Hepatocyte (in vitro differentiated cells): ENCODE measurements around the gene TDRKH. TPM values are rescaled to one million over a fixed set of nuclear protein-coding genes. Genes with fewer than 3 reads are reported as not detected.

Experiments used
- DNase-seq: peaks from one replicate; pipeline ENCODE4 v3.0.0-alpha.2; 2016; ENCODE audit warnings: low spot score
- H2AFZ ChIP-seq: fragments of 200-600 bp; sonication (generic); 2 replicates; pipeline ENCODE4 v1.6.0; 2016; ENCODE audit warnings: antibody characterized with exemption, mild to moderate bottlenecking
- H3K27ac ChIP-seq: fragments of 200-600 bp; sonication (generic); 2 replicates; pipeline ENCODE4 v1.5.1; 2016; ENCODE audit warnings: mild to moderate bottlenecking
- H3K27me3 ChIP-seq: fragments of 200-600 bp; sonication (generic); 2 replicates; pipeline ENCODE4 v1.6.1; 2016
- H3K36me3 ChIP-seq: fragments of 200-600 bp; sonication (generic); replicated peaks from 2 replicates; pipeline ENCODE4 v1.5.1; 2016; ENCODE audit warnings: low read depth; ENCODE audit not compliant: insufficient read depth
- H3K4me1 ChIP-seq: fragments of 200-600 bp; sonication (generic); 2 replicates; pipeline ENCODE4 v1.5.1; 2016; ENCODE audit warnings: mild to moderate bottlenecking, moderate library complexity; ENCODE audit not compliant: insufficient read depth
- H3K4me2 ChIP-seq: fragments of 200-600 bp; sonication (generic); 2 replicates; pipeline ENCODE4 v1.6.0; 2016
- H3K4me3 ChIP-seq: fragments of 200-600 bp; sonication (generic); 2 replicates; pipeline ENCODE4 v1.5.1; 2016; ENCODE audit warnings: mild to moderate bottlenecking
- H3K79me2 ChIP-seq: fragments of 200-600 bp; sonication (generic); 2 replicates; pipeline ENCODE4 v1.6.0; 2017; ENCODE audit warnings: mild to moderate bottlenecking
- H3K9me2 ChIP-seq: fragments of 200-600 bp; sonication (generic); replicated peaks from 2 replicates; pipeline ENCODE4 v1.6.0; 2017; ENCODE audit warnings: mild to moderate bottlenecking; ENCODE audit not compliant: insufficient read depth
- H3K9me3 ChIP-seq: fragments of 200-600 bp; sonication (generic); 2 replicates; pipeline ENCODE4 v1.5.1; 2016; ENCODE audit warnings: low read depth, mild to moderate bottlenecking
- H4K20me1 ChIP-seq: fragments of 200-600 bp; sonication (generic); 2 replicates; pipeline ENCODE4 v1.6.0; 2016; ENCODE audit warnings: mild to moderate bottlenecking; ENCODE audit not compliant: insufficient read depth, poor library complexity, severe bottlenecking
- EZH2 ChIP-seq: fragments of 200-600 bp; sonication (generic); IDR thresholded peaks from 2 replicates; pipeline ENCODE4 v1.6.1; 2016; ENCODE audit warnings: antibody characterized with exemption, mild to moderate bottlenecking, borderline replicate concordance
- EZH2phosphoT487 ChIP-seq: fragments of 200-600 bp; sonication (generic); IDR thresholded peaks from one replicate; pipeline ENCODE4 v1.6.1; 2018; ENCODE audit warnings: antibody characterized with exemption, mild to moderate bottlenecking, low read depth, moderate library complexity; ENCODE audit not compliant: unreplicated experiment, severe bottlenecking
- WGBS: methylation state at CpG from one replicate; pipeline ENCODE4 v1.1.6; 2016; ENCODE audit warnings: low lambda C conversion rate; ENCODE audit errors: missing lambda C conversion rate; 5-methylcytosine and 5-hydroxymethylcytosine counted together
- polyA plus RNA-seq: library from polyadenylated mRNA; unstranded; fragments of >200 nt; fragmentation: Nextera tagmentation; extraction: Ambion mirVana; gene quantifications from 2 replicates; pipeline ENCODE4 v1.2.1, GENCODE V29; 2016
- total RNA-seq: library from RNA; depleted of rRNA; stranded (reverse); fragments of >200 nt; gene quantifications from 2 replicates; pipeline ENCODE4 v1.2.3, GENCODE V29; 2014
- TF ChIP-seq, protein P1 (sequence below): fragments of 200-600 bp; sonication (generic); IDR thresholded peaks from 2 replicates; pipeline ENCODE4 v1.5.1; 2016; ENCODE audit warnings: antibody characterized with exemption, mild to moderate bottlenecking; ENCODE audit not compliant: poor library complexity

The TDRKH gene
- total and polyA plus RNA-seq, 2 experiments from 2014 or later, result 1.8 to 3.4 TPM

DNA sequence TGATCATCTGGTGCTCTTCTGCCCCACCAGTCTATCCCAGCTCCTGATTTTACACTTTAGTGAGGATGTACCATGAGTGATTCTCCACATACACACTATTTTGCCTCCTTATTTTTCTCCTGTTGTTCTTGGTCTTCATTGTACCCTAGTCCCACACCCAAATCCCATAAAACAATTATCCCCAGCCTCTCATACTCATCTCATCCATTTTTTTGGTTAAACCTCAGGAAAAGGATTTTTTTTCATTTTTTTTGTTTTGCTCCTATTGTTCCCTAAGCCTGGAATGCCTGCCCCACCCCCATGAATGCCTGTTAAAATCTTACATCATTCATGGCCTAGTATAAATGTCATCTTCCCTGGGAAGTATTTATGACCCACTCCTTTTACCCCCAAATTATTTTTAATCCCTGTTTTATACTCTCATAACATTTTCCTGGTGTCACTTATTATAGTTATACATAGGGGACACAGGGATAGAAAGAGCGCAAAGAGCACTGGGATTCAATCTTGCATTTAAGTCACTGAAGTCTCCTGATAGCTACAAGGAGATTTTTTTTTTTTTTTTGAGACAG is 19.8 kb upstream of the TDRKH start:
- Histone ChIP-seq H3K9me3 (no peaks in the 10 kb centered on the region), H3K27ac (no peak overlapping the region), H3K36me3 (no peaks in the 10 kb centered on the region), H3K4me3 (no peak overlapping the region), H2AFZ (no peak overlapping the region), H3K9me2 (no peaks in the 10 kb centered on the region), H3K4me1 (no peaks in the 10 kb centered on the region), H4K20me1 (no peaks in the 10 kb centered on the region), H3K4me2 (no peak overlapping the region), H3K79me2 (no peaks in the 10 kb centered on the region), H3K27me3 (no peaks in the 10 kb centered on the region)
- no peak for TF ChIP-seq EZH2
- TF ChIP-seq, protein P1, sequence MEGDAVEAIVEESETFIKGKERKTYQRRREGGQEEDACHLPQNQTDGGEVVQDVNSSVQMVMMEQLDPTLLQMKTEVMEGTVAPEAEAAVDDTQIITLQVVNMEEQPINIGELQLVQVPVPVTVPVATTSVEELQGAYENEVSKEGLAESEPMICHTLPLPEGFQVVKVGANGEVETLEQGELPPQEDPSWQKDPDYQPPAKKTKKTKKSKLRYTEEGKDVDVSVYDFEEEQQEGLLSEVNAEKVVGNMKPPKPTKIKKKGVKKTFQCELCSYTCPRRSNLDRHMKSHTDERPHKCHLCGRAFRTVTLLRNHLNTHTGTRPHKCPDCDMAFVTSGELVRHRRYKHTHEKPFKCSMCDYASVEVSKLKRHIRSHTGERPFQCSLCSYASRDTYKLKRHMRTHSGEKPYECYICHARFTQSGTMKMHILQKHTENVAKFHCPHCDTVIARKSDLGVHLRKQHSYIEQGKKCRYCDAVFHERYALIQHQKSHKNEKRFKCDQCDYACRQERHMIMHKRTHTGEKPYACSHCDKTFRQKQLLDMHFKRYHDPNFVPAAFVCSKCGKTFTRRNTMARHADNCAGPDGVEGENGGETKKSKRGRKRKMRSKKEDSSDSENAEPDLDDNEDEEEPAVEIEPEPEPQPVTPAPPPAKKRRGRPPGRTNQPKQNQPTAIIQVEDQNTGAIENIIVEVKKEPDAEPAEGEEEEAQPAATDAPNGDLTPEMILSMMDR, result no peak
- TF ChIP-seq EZH2phosphoT487, result no peak
- no peak for DNase-seq
- WGBS, result 86% methylated on average over 1 of the region's 1 CpG

- H3K9me2 ChIP-seq, result no peaks in the 10 kb centered on the region
- H4K20me1 ChIP-seq, result no peaks in the 10 kb centered on the region
- H3K79me2 ChIP-seq, result no peaks in the 10 kb centered on the region
- H3K4me3 ChIP-seq, result no peak overlapping the region
- DNase-seq, result no peak
- no peaks in the 10 kb centered on the region for H3K27me3 ChIP-seq
- H3K9me3 ChIP-seq, result no peaks in the 10 kb centered on the region
- no peak overlapping the region for H3K27ac ChIP-seq
- TF ChIP-seq EZH2phosphoT487 (no peak), EZH2 (no peak)
- TF ChIP-seq, protein P1, result no peak
- H3K4me2 ChIP-seq, result no peak overlapping the region
- no peaks in the 10 kb centered on the region for H3K36me3 ChIP-seq
- H3K4me1 ChIP-seq, result no peaks in the 10 kb centered on the region
- no peak overlapping the region for H2AFZ ChIP-seq
- WGBS, result 71% methylated on average over 8 of the region's 8 CpGs
These were observed 19.1 kb upstream of the TDRKH start for GRCh38 chr1:151809290-151809984.

DNA sequence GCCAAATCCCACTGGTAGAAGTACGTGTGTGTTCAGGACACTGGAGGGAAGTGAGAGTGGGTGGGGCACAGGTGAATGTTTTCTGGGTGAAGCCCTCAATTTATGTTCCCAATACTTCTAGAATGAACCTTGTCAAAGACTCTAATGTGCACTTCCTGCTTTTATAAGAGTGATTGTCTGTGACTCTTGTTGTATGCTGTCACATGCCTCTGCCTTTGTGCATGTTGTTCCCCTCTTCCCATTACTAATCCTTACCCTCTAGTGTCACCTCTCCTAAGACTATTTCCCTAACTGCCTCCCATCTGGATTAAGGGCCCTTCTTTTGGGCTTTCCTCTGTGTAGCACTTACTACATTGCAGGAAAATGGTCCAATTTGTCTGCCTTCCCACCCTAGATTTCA is 17.5 kb upstream of the TDRKH start:
- peaks cover 13% of the 10 kb centered on the region for H3K27me3 ChIP-seq
- H3K27ac ChIP-seq, result no peak overlapping the region
- no peaks in the 10 kb centered on the region for H3K9me3 ChIP-seq
- H3K36me3 ChIP-seq, result no peaks in the 10 kb centered on the region
- no peaks in the 10 kb centered on the region for H4K20me1 ChIP-seq
- no peak overlapping the region for H2AFZ ChIP-seq
- 86% methylated on average over 1 of the region's 1 CpG for WGBS
- H3K4me2 ChIP-seq, result no peak overlapping the region
- no peak overlapping the region for H3K4me3 ChIP-seq
- DNase-seq, result no peak
- H3K9me2 ChIP-seq, result no peaks in the 10 kb centered on the region
- TF ChIP-seq, protein P1, result no peak
- TF ChIP-seq EZH2phosphoT487 (no peak), EZH2 (no peak)
- no peaks in the 10 kb centered on the region for H3K79me2 ChIP-seq
- no peaks in the 10 kb centered on the region for H3K4me1 ChIP-seq
